Vagina (tissue), 2 donors: ENCODE measurements around the gene UQCRQ. TPM values are rescaled to one million over a fixed set of nuclear protein-coding genes. Genes with fewer than 3 reads are reported as not detected.
A peak's percentile ranks its signal among the peaks of the same experiment; 100 is the strongest.

Experiments used
- DNase-seq, 2 donors: peaks; one replicate each; pipeline ENCODE4 v3.0.0-alpha.2; 2017; ENCODE audit errors: extremely low spot score in 2 of 2
- H3K27ac ChIP-seq: fragments of 200-600 bp; sonication (generic); one replicate; pipeline ENCODE4 v1.5.1; 2019
- H3K27me3 ChIP-seq: fragments of 200-600 bp; sonication (generic); one replicate; pipeline ENCODE4 v1.5.1; 2019
- H3K36me3 ChIP-seq, 2 donors: fragments of 200-600 bp; sonication (generic); one replicate each; pipeline ENCODE4 v1.5.1; 2017 to 2019
- H3K4me1 ChIP-seq: fragments of 200-600 bp; sonication (generic); one replicate; pipeline ENCODE4 v1.5.1; 2019
- H3K4me3 ChIP-seq, 2 donors: fragments of 200-600 bp; sonication (generic); 1 replicate in 1 of 2; 2 replicates in 1 of 2; pipeline ENCODE4 v1.5.1; 2016 to 2019
- H3K9me3 ChIP-seq: fragments of 200-600 bp; sonication (generic); one replicate; pipeline ENCODE4 v1.5.1; 2019
- CTCF ChIP-seq, 3 experiments: fragments of 450-650 bp in 2 of 3; fragments of 200-600 bp in 1 of 3; sonication (generic) in 1 of 3; IDR thresholded peaks; one replicate each; pipeline ENCODE4 v1.5.1; 2017 to 2019; ENCODE audit warnings: antibody characterized with exemption in 3 of 3, mild to moderate bottlenecking in 2 of 3, moderate library complexity in 2 of 3
- POLR2A ChIP-seq, 2 donors: fragments of 450-650 bp; IDR thresholded peaks; one replicate each; pipeline ENCODE4 v1.6.1; 2017; ENCODE audit warnings: antibody characterized with exemption in 2 of 2, mild to moderate bottlenecking in 2 of 2, moderate library complexity in 2 of 2
- POLR2AphosphoS5 ChIP-seq, 2 donors: sonication (generic); formaldehyde crosslinking; IDR thresholded peaks; one replicate each; pipeline ENCODE4 v1.9.0; 2017; ENCODE audit warnings: antibody characterized with exemption in 2 of 2, mild to moderate bottlenecking in 2 of 2, low read depth in 1 of 2; ENCODE audit not compliant: insufficient read depth in 1 of 2
- intact Hi-C: fragments of 100-400 bp; cut with DNase I; formaldehyde crosslinking; loops from one replicate; pipeline ENCODE4 v1.15.1; 2023
- total RNA-seq: library from RNA; depleted of rRNA; stranded (reverse); fragments of >200 nt; gene quantifications from one replicate; pipeline ENCODE4 v1.2.3, GENCODE V29; 2016

The UQCRQ gene
- 189 TPM for total RNA-seq

GRCh38 chr5:132866342-132867045 lies at the start of gene UQCRQ, which contains the start of gene GDF9:
UQCRQ (plus strand) TSS chr5:132866642; CDS start chr5:132866882, 240 bp downstream.
GDF9 (minus strand) TSS chr5:132866469; CDS start chr5:132864533, 1,936 bp downstream.
- peaks cover 24% of the 10 kb centered on the region for H3K4me1 ChIP-seq
- DNase-seq = peak; percentile 98 to 99
- H3K27ac ChIP-seq = peak within 1 kb of the TSS; percentile 99
- H3K9me3 ChIP-seq = no peaks in the 10 kb centered on the region
- intact Hi-C loops = loop anchor here (5.0 kb wide), 1 partner anchor 39 kb away; no protein-coding TSS in a partner anchor
- H3K27me3 ChIP-seq = no peaks in the 10 kb centered on the region
- H3K4me3 ChIP-seq = peak within 1 kb of the TSS; percentile 82 to 86
- peaks cover 0 to 27% of the 10 kb centered on the region in 2 donors for H3K36me3 ChIP-seq
- no peak for TF ChIP-seq CTCF (IDR thresholded peaks at IDR 0.05)
- TF ChIP-seq POLR2A (IDR thresholded peaks at IDR 0.05) = peak; percentile 45 to 49
- TF ChIP-seq POLR2AphosphoS5 (IDR thresholded peaks at IDR 0.05; ENCODE audit: insufficient read depth in 1 of 2, low read depth in 1 of 2) = peak; percentile 96 to 99

- Histone ChIP-seq H3K4me1 (peaks cover 18% of the 10 kb centered on the region), H3K27me3 (peaks cover 4% of the 10 kb centered on the region), H3K36me3 (no peaks in the 10 kb centered on the region), H3K27ac (no peak overlapping the region), H3K4me3 (no peak overlapping the region), H3K9me3 (no peaks in the 10 kb centered on the region)
- TF ChIP-seq CTCF (IDR thresholded peaks at IDR 0.05) = no peak
- TF ChIP-seq POLR2A (IDR thresholded peaks at IDR 0.05) = no peak
- TF ChIP-seq POLR2AphosphoS5 (IDR thresholded peaks at IDR 0.05; ENCODE audit: insufficient read depth in 1 of 2, low read depth in 1 of 2) = no peak
- DNase-seq = no peak
- intact Hi-C loops = no loop called here
Measured at GRCh38 chr5:132817011-132817410, 49.4 kb upstream of the UQCRQ start.

GRCh38 chr5:132819468-132819867 lies 47.0 kb upstream of the UQCRQ start:
- peak overlapping the region in 1 of 2 donors; percentile 17 for H3K4me3 ChIP-seq
- no peaks in the 10 kb centered on the region for H3K9me3 ChIP-seq
- H3K4me1 ChIP-seq = peaks cover 16% of the 10 kb centered on the region
- intact Hi-C loops = no loop called here
- no peak for TF ChIP-seq POLR2A (IDR thresholded peaks at IDR 0.05)
- TF ChIP-seq POLR2AphosphoS5 (IDR thresholded peaks at IDR 0.05; ENCODE audit: insufficient read depth in 1 of 2, low read depth in 1 of 2) = no peak
- TF ChIP-seq CTCF (IDR thresholded peaks at IDR 0.05) = no peak
- no peaks in the 10 kb centered on the region for H3K36me3 ChIP-seq
- H3K27me3 ChIP-seq = no peaks in the 10 kb centered on the region
- no peak overlapping the region for H3K27ac ChIP-seq
- no peak for DNase-seq

GRCh38 chr5:132820162-132820754 lies 46.2 kb upstream of the UQCRQ start:
- Histone ChIP-seq H3K4me3 (no peak overlapping the region), H3K36me3 (no peaks in the 10 kb centered on the region), H3K4me1 (peaks cover 16% of the 10 kb centered on the region), H3K9me3 (no peaks in the 10 kb centered on the region), H3K27ac (no peak overlapping the region), H3K27me3 (no peaks in the 10 kb centered on the region)
- intact Hi-C loops = no loop called here
- TF ChIP-seq POLR2AphosphoS5 (IDR thresholded peaks at IDR 0.05; ENCODE audit: insufficient read depth in 1 of 2, low read depth in 1 of 2) = no peak
- TF ChIP-seq CTCF (IDR thresholded peaks at IDR 0.05) = peak; percentile 88 to 93 (median 92)
- no peak for DNase-seq

- H3K27me3 ChIP-seq = no peaks in the 10 kb centered on the region
- H3K36me3 ChIP-seq = no peaks in the 10 kb centered on the region
- H3K9me3 ChIP-seq = no peaks in the 10 kb centered on the region
- DNase-seq = no peak
- H3K27ac ChIP-seq = no peak overlapping the region
- no peak overlapping the region for H3K4me3 ChIP-seq
- TF ChIP-seq CTCF (IDR thresholded peaks at IDR 0.05) = no peak
- TF ChIP-seq POLR2AphosphoS5 (IDR thresholded peaks at IDR 0.05; ENCODE audit: insufficient read depth in 1 of 2, low read depth in 1 of 2) = no peak
- TF ChIP-seq POLR2A (IDR thresholded peaks at IDR 0.05) = no peak
- intact Hi-C loops = no loop called here
- H3K4me1 ChIP-seq = peaks cover 16% of the 10 kb centered on the region
Measured at GRCh38 chr5:132821350-132821749, 45.1 kb upstream of the UQCRQ start.
